PFSK-1 (cell line): ENCODE measurements around the gene GLTP.

ENCODE experiments used
- FOXP2 ChIP-seq: optimal IDR thresholded peaks from 2 replicates; pipeline ENCODE3; 2011; ENCODE audit warnings: borderline replicate concordance, control low read depth, inconsistent platforms; ENCODE audit not compliant: insufficient read depth; ENCODE audit errors: extremely low read length, extremely low read depth
- POLR2AphosphoS5 ChIP-seq: IDR thresholded peaks from 2 replicates; pipeline ENCODE4 v1.6.1; 2012; ENCODE audit warnings: low read depth, mild to moderate bottlenecking, control low read depth, low read length, moderate library complexity
- REST ChIP-seq, 2 experiments: IDR thresholded peaks; 2 replicates each; pipeline versions ENCODE4 v1.6.1 to v1.8.0; 2011 to 2012; ENCODE audit warnings: low read depth in 2 of 2, low read length in 2 of 2, control low read depth in 1 of 2, inconsistent platforms in 1 of 2, mild to moderate bottlenecking in 1 of 2, moderate library complexity in 1 of 2; ENCODE audit not compliant: insufficient read depth in 1 of 2
- SIN3A ChIP-seq: IDR thresholded peaks from 2 replicates; pipeline ENCODE4 v1.6.1; 2012; ENCODE audit warnings: mild to moderate bottlenecking, low read length, moderate library complexity, borderline replicate concordance; ENCODE audit not compliant: insufficient read depth
- TAF1 ChIP-seq: IDR thresholded peaks from 2 replicates; pipeline ENCODE4 v1.6.1; 2012; ENCODE audit warnings: low read length, control low read depth, borderline replicate concordance; ENCODE audit not compliant: insufficient read depth

GRCh38 chr12:109821968-109822367, 58.4 kb downstream of the GLTP start:
- TF ChIP-seq POLR2AphosphoS5 (no peak), TAF1 (no peak), REST (IDR thresholded peaks at IDR 0.05; ENCODE audit: insufficient read depth in 1 of 2, low read depth in 2 of 2, low read length in 2 of 2) (no peak), SIN3A (no peak), FOXP2 (no peak)
